ENCODE measurements around the gene LRP1-AS.
"Not testable (repeated sequence)": the region's sequence is repeated elsewhere in the genome, so short reads cannot be mapped to it uniquely, and the experiment has no call there.

Gene LRP1-AS

GRCh38 chr12:57128519-57129247 lies 18.7 kb downstream of the LRP1-AS start:
- Histone ChIP-seq H3K36me3 (ENCODE audit: control insufficient read depth, insufficient read depth, low read length) (peaks cover 10% of the 10 kb centered on the region), H3K27ac (ENCODE audit: low read depth, low read length, severe bottlenecking) (peak overlapping the region; percentile 36), H3K4me1 (ENCODE audit: control insufficient read depth, insufficient read depth, low read length, poor library complexity, severe bottlenecking) (peaks cover 38% of the 10 kb centered on the region), H3K4me3 (ENCODE audit: extremely low read depth, insufficient read depth, low read length, poor library complexity, severe bottlenecking) (peak overlapping the region; percentile 95), H3K9me3 (ENCODE audit: control insufficient read depth, low read length) (peaks cover 4% of the 10 kb centered on the region)
- 0% methylated on average over 3 to 5 of the region's 35 CpGs for WGBS, 2 experiments (ENCODE audit: insufficient coverage in 2 of 2)

GRCh38 chr12:57127726-57128518 lies 19.5 kb downstream of the LRP1-AS start, which contains the start of gene LRP1:
Gene LRP1, plus strand, starts transcription at chr12:57128483. Its CDS starts 482 bp downstream, at chr12:57128965.
- H3K36me3 ChIP-seq (ENCODE audit: control insufficient read depth, insufficient read depth, low read length), result peaks cover 10% of the 10 kb centered on the region
- peak within 1 kb of the TSS; percentile 95 for H3K4me3 ChIP-seq (ENCODE audit: extremely low read depth, insufficient read depth, low read length, poor library complexity, severe bottlenecking)
- H3K9me3 ChIP-seq (ENCODE audit: control insufficient read depth, low read length), result peaks cover 5% of the 10 kb centered on the region
- peak within 1 kb of the TSS; percentile 78 for H3K27ac ChIP-seq (ENCODE audit: low read depth, low read length, severe bottlenecking)
- H3K4me1 ChIP-seq (ENCODE audit: control insufficient read depth, insufficient read depth, low read length, poor library complexity, severe bottlenecking), result peaks cover 31% of the 10 kb centered on the region
- WGBS, 2 experiments (ENCODE audit: insufficient coverage in 2 of 2), result 0% methylated on average over 22 to 27 of the region's 57 CpGs

GRCh38 chr12:57127101-57127725 lies 20.2 kb downstream of the LRP1-AS start:
- peak overlapping the region; percentile 95 for H3K4me3 ChIP-seq (ENCODE audit: extremely low read depth, insufficient read depth, low read length, poor library complexity, severe bottlenecking)
- peaks cover 10% of the 10 kb centered on the region for H3K36me3 ChIP-seq (ENCODE audit: control insufficient read depth, insufficient read depth, low read length)
- peaks cover 24% of the 10 kb centered on the region for H3K4me1 ChIP-seq (ENCODE audit: control insufficient read depth, insufficient read depth, low read length, poor library complexity, severe bottlenecking)
- H3K9me3 ChIP-seq (ENCODE audit: control insufficient read depth, low read length), result peaks cover 5% of the 10 kb centered on the region
- 17 to 18% methylated on average over 16 of the region's 26 CpGs for WGBS, 2 experiments (ENCODE audit: insufficient coverage in 2 of 2)
- H3K27ac ChIP-seq (ENCODE audit: low read depth, low read length, severe bottlenecking), result peak overlapping the region; percentile 78

- Histone ChIP-seq H3K36me3 (ENCODE audit: control insufficient read depth, insufficient read depth, low read length) (peaks cover 8% of the 10 kb centered on the region), H3K4me3 (ENCODE audit: extremely low read depth, insufficient read depth, low read length, poor library complexity, severe bottlenecking) (no peak overlapping the region), H3K4me1 (ENCODE audit: control insufficient read depth, insufficient read depth, low read length, poor library complexity, severe bottlenecking) (peaks cover 18% of the 10 kb centered on the region), H3K9me3 (ENCODE audit: control insufficient read depth, low read length) (peaks cover 5% of the 10 kb centered on the region), H3K27ac (ENCODE audit: low read depth, low read length, severe bottlenecking) (no peak overlapping the region)
- WGBS, 2 experiments (ENCODE audit: insufficient coverage in 2 of 2), result 64 to 81% methylated on average over 7 of the region's 7 CpGs
These were observed 20.9 kb downstream of the LRP1-AS start for GRCh38 chr12:57126561-57126960.

- no peak overlapping the region for H3K27ac ChIP-seq (ENCODE audit: low read depth, low read length, severe bottlenecking)
- H3K4me3 ChIP-seq (ENCODE audit: extremely low read depth, insufficient read depth, low read length, poor library complexity, severe bottlenecking), result no peak overlapping the region
- peaks cover 4% of the 10 kb centered on the region for H3K36me3 ChIP-seq (ENCODE audit: control insufficient read depth, insufficient read depth, low read length)
- peaks cover 13% of the 10 kb centered on the region for H3K4me1 ChIP-seq (ENCODE audit: control insufficient read depth, insufficient read depth, low read length, poor library complexity, severe bottlenecking)
- 95 to 100% methylated on average over 4 to 8 of the region's 11 CpGs for WGBS, 2 experiments (ENCODE audit: insufficient coverage in 2 of 2)
- peaks cover 5% of the 10 kb centered on the region for H3K9me3 ChIP-seq (ENCODE audit: control insufficient read depth, low read length)
These were observed 21.4 kb downstream of the LRP1-AS start for GRCh38 chr12:57126061-57126460.

- no peak overlapping the region for H3K27ac ChIP-seq (ENCODE audit: low read depth, low read length, severe bottlenecking)
- H3K9me3 ChIP-seq (ENCODE audit: control insufficient read depth, low read length), result peaks cover 5% of the 10 kb centered on the region
- 26 to 38% methylated on average over 7 to 8 of the region's 10 CpGs for WGBS, 2 experiments (ENCODE audit: insufficient coverage in 2 of 2)
- H3K36me3 ChIP-seq (ENCODE audit: control insufficient read depth, insufficient read depth, low read length), result no peaks in the 10 kb centered on the region
- no peaks in the 10 kb centered on the region for H3K4me1 ChIP-seq (ENCODE audit: control insufficient read depth, insufficient read depth, low read length, poor library complexity, severe bottlenecking)
- H3K4me3 ChIP-seq (ENCODE audit: extremely low read depth, insufficient read depth, low read length, poor library complexity, severe bottlenecking), result no peak overlapping the region
These were observed 23.1 kb downstream of the LRP1-AS start for GRCh38 chr12:57124261-57124877.

GRCh38 chr12:57123813-57124212 lies 23.6 kb downstream of the LRP1-AS start:
- Histone ChIP-seq H3K4me1 (ENCODE audit: control insufficient read depth, insufficient read depth, low read length, poor library complexity, severe bottlenecking) (peaks cover under 1% of the 10 kb centered on the region), H3K27ac (ENCODE audit: low read depth, low read length, severe bottlenecking) (no peak overlapping the region), H3K9me3 (ENCODE audit: control insufficient read depth, low read length) (peaks cover 5% of the 10 kb centered on the region), H3K36me3 (ENCODE audit: control insufficient read depth, insufficient read depth, low read length) (no peaks in the 10 kb centered on the region), H3K4me3 (ENCODE audit: extremely low read depth, insufficient read depth, low read length, poor library complexity, severe bottlenecking) (no peak overlapping the region)
- WGBS, 2 experiments (ENCODE audit: insufficient coverage in 2 of 2), result 33% methylated on average over 1 of the region's 2 CpGs; no CpG with 5 or more reads in 1 of the 2 experiments

- not testable (repeated sequence) for H3K4me1 ChIP-seq (ENCODE audit: control insufficient read depth, insufficient read depth, low read length, poor library complexity, severe bottlenecking); H3K36me3 ChIP-seq (ENCODE audit: control insufficient read depth, insufficient read depth, low read length); H3K27ac ChIP-seq (ENCODE audit: low read depth, low read length, severe bottlenecking); H3K9me3 ChIP-seq (ENCODE audit: control insufficient read depth, low read length); H3K4me3 ChIP-seq (ENCODE audit: extremely low read depth, insufficient read depth, low read length, poor library complexity, severe bottlenecking)
- 88 to 98% methylated on average over 10 to 11 of the region's 11 CpGs for WGBS, 2 experiments (ENCODE audit: insufficient coverage in 2 of 2)
These were observed 26.7 kb downstream of the LRP1-AS start for GRCh38 chr12:57120718-57121117.

GRCh38 chr12:57119294-57120085 lies 27.9 kb downstream of the LRP1-AS start:
- H3K4me3 ChIP-seq (ENCODE audit: extremely low read depth, insufficient read depth, low read length, poor library complexity, severe bottlenecking), result no peak overlapping the region
- H3K36me3 ChIP-seq (ENCODE audit: control insufficient read depth, insufficient read depth, low read length), result no peaks in the 10 kb centered on the region
- H3K27ac ChIP-seq (ENCODE audit: low read depth, low read length, severe bottlenecking), result no peak overlapping the region
- peaks cover 5% of the 10 kb centered on the region for H3K9me3 ChIP-seq (ENCODE audit: control insufficient read depth, low read length)
- 93 to 100% methylated on average over 1 to 2 of the region's 5 CpGs for WGBS, 2 experiments (ENCODE audit: insufficient coverage in 2 of 2)
- H3K4me1 ChIP-seq (ENCODE audit: control insufficient read depth, insufficient read depth, low read length, poor library complexity, severe bottlenecking), result peaks cover 7% of the 10 kb centered on the region

All from mesodermal cell (in vitro differentiated cells).